ENCODE data around the gene IP6K1.

DNA sequence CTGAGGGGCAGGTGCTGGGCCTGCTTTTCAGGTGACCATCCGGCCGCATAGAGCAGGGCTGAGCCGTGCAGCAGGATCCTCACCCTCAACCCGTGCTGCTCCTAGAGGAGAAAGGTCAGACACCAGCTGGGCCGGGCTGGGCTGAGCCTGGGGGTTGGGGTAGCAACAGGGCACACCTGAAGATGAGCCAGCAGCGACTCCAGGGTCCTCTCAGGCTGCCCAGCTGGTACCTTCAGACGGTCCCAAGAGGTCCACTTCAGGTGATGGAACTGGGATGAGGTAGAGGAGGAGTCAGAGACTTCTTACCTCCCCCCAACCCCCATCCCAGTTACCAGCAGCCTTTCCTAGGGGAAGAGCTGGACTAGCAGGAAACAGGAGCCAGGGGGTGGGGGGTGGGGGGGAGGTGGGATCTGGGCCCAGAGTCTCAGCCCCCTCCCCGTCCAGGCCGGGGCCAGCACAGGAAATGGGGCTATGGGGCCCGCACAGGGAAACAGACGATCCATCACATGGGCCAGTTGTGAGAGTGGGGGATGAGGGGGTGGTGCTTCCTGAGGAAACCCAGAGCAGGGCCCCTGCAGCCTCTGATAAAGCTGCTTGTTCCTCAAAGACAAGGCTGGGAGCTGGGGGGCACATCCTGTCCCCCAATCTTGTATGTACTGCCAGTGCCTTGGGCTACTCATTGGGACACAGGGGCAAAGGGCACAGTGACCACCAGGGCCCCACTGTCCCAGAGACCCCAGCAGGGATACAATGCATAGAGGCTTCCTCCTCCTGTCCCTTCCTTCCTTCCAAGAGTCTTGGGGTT is 19.8 kb upstream of the IP6K1 start:
- TF ChIP-seq ZNF384 (IDR thresholded peaks at IDR 0.05) (no peak), SP1 (IDR thresholded peaks at IDR 0.05) (no peak), HDGF (IDR thresholded peaks at IDR 0.05; ENCODE audit: borderline replicate concordance) (no peak), SUZ12 (IDR thresholded peaks at IDR 0.05) (no peak), BHLHE40 (IDR thresholded peaks at IDR 0.05; ENCODE audit: borderline replicate concordance) (no peak)
